K562 (cell line): ENCODE measurements around the gene RHOU. TPM values are rescaled to one million over a fixed set of nuclear protein-coding genes. Genes with fewer than 3 reads are reported as not detected.

Experiments used
- ATAC-seq: fragments of 200-7000 bp; cut with Tn5 transposase; 3 replicates; pipeline ENCODE4 v1.9.1; 2020; ENCODE audit warnings: moderate library complexity
- BruUV-seq: library from RNA; stranded (reverse); fragments of 400-500 nt; replicated peaks from 2 replicates; lab custom pipeline; 2021; lab: Mats Ljungman, UMichigan
- CTCF ChIA-PET: fragments of 300-600 bp; formaldehyde crosslinking; extraction: SDS; loops from one replicate; lab custom pipeline; 2021; ENCODE audit warnings: low intra/inter-chr PET ratio; lab: Yijun Ruan, JAX
- POLR2A ChIA-PET: fragments of 300-600, 350-650 bp; sonication (Branson Sonifier 250); formaldehyde crosslinking; extraction: SDS; loops from one replicate; lab custom pipeline; 2021; ENCODE audit warnings: antibody characterized with exemption, inconsistent platforms; lab: Yijun Ruan, JAX
- DNase-seq, 4 experiments: peaks; one replicate each; pipeline versions ENCODE4 v3.0.0 to v3.0.0-alpha.2; 2011 to 2018; ENCODE audit warnings: low spot score in 3 of 4, mixed read lengths in 3 of 4; ENCODE audit errors: extremely low read depth in 1 of 4
- FAIRE-seq: peaks from 2 replicates; lab custom pipeline; 2011; peaks lifted over from hg19 to GRCh38; lab: Jason Lieb, UNC
- H2AFZ ChIP-seq: 2 replicates; pipeline ENCODE4 v1.6.0; 2011; ENCODE audit warnings: low read depth, low read length, control low read depth, inconsistent platforms
- H3K27ac ChIP-seq: fragments of 200-600 bp; 3 replicates; pipeline ENCODE4 v1.8.0; 2011; ENCODE audit warnings: low read depth, mild to moderate bottlenecking, control low read depth, inconsistent platforms, low read length, moderate library complexity, mixed read lengths; ENCODE audit errors: extremely low read depth
- H3K27me3 ChIP-seq, 2 experiments: fragments of 300-600 bp in 1 of 2; 2 replicates in 1 of 2; 3 replicates in 1 of 2; pipeline versions ENCODE4 v1.6.0 to v1.8.0; 2011; ENCODE audit warnings: inconsistent platforms in 2 of 2, low read length in 2 of 2, mild to moderate bottlenecking in 1 of 2, mixed read lengths in 1 of 2, moderate library complexity in 1 of 2; ENCODE audit not compliant: control insufficient read depth in 2 of 2, insufficient read depth in 2 of 2
- H3K36me3 ChIP-seq: fragments of 300-600 bp; 3 replicates; pipeline ENCODE4 v1.8.0; 2011; ENCODE audit warnings: mild to moderate bottlenecking, low read length, inconsistent platforms; ENCODE audit not compliant: control insufficient read depth, insufficient read depth
- H3K4me1 ChIP-seq, 2 experiments: fragments of 200-600 bp in 1 of 2; replicated peaks in 1 of 2; 2 replicates in 1 of 2; 3 replicates in 1 of 2; pipeline versions ENCODE4 v1.5.1 to v1.8.0; 2011; ENCODE audit warnings: inconsistent platforms in 2 of 2, low read length in 2 of 2, mild to moderate bottlenecking in 1 of 2, mixed read lengths in 1 of 2, moderate library complexity in 1 of 2; ENCODE audit not compliant: control insufficient read depth in 2 of 2, insufficient read depth in 2 of 2
- H3K4me2 ChIP-seq: 2 replicates; pipeline ENCODE4 v1.6.1; 2011; ENCODE audit warnings: low read length, control low read depth, inconsistent platforms, mixed read lengths; ENCODE audit not compliant: insufficient read depth
- H3K4me3 ChIP-seq: fragments of 200-600 bp; sonication (generic), shearing (Covaris generic); 2 replicates; pipeline ENCODE4 v1.5.1; 2016; ENCODE audit warnings: control low read depth, inconsistent platforms
- H3K79me2 ChIP-seq: fragments of 200-600 bp; 3 replicates; pipeline ENCODE4 v1.8.0; 2011; ENCODE audit warnings: low read length, inconsistent platforms; ENCODE audit not compliant: control insufficient read depth, insufficient read depth
- H3K9ac ChIP-seq, 2 experiments: 2 replicates each; pipeline versions ENCODE4 v1.6.0 to v1.6.1; 2011; ENCODE audit warnings: low read depth in 2 of 2, low read length in 2 of 2, control low read depth in 1 of 2, inconsistent platforms in 1 of 2, mild to moderate bottlenecking in 1 of 2, mixed read lengths in 1 of 2; ENCODE audit not compliant: insufficient read depth in 1 of 2
- H3K9me1 ChIP-seq: one replicate; pipeline ENCODE4 v1.6.0; 2011; ENCODE audit warnings: inconsistent platforms, mild to moderate bottlenecking, low read length, moderate library complexity; ENCODE audit not compliant: control insufficient read depth, insufficient read depth
- H3K9me3 ChIP-seq: replicated peaks from 2 replicates; pipeline ENCODE4 v1.5.1; 2011; ENCODE audit warnings: low read depth, low read length, inconsistent platforms; ENCODE audit not compliant: control insufficient read depth, insufficient read depth
- H4K20me1 ChIP-seq: replicated peaks from 2 replicates; pipeline ENCODE4 v1.6.1; 2011; ENCODE audit warnings: low read length, inconsistent platforms, mixed read lengths; ENCODE audit not compliant: control insufficient read depth, insufficient read depth
- ATF6 ChIP-seq: sonication (generic); formaldehyde crosslinking; IDR thresholded peaks from 2 replicates; pipeline ENCODE4 v1.4.0; 2020; ENCODE audit warnings: mild to moderate bottlenecking, missing genetic modification reagents
- DLX4 ChIP-seq: fragments of 250-450 bp; sonication (Bioruptor Pico); IDR thresholded peaks from 2 replicates; pipeline ENCODE4 v1.6.1; 2021; ENCODE audit warnings: mild to moderate bottlenecking
- SMARCA5 ChIP-seq: fragments of 450-650 bp; IDR thresholded peaks from 2 replicates; pipeline ENCODE4 v1.6.1; 2016
- ZBTB8A ChIP-seq: fragments of 450-650 bp; IDR thresholded peaks from 2 replicates; pipeline ENCODE4 v1.6.1; 2018; ENCODE audit warnings: mild to moderate bottlenecking, moderate library complexity; ENCODE audit not compliant: partially characterized antibody
- ZNF778 ChIP-seq: fragments of 450-650 bp; formaldehyde crosslinking; IDR thresholded peaks from 2 replicates; pipeline ENCODE4 v1.4.0; 2020; ENCODE audit warnings: mild to moderate bottlenecking, moderate library complexity
- WGBS: fragments of 100-300 bp; shearing (Covaris generic); methylation state at CpG from one replicate; pipeline ENCODE4 v1.1.6; 2016; ENCODE audit warnings: low coverage, mixed read lengths; ENCODE audit not compliant: insufficient coverage; ENCODE audit errors: missing lambda C conversion rate; 5-methylcytosine and 5-hydroxymethylcytosine counted together
- in situ Hi-C: fragments of 300-500 bp; cut with MboI; formaldehyde crosslinking; loops from 4 replicates; pipeline ENCODE4 v1.15.0; 2018; ENCODE audit warnings: inconsistent platforms, mixed read lengths
- intact Hi-C: fragments of 100-400 bp; cut with micrococcal nuclease; formaldehyde crosslinking; loops from 2 replicates; pipeline ENCODE4 v1.14.2; 2022
- polyA plus RNA-seq, 8 experiments: library from polyadenylated mRNA; depleted of rRNA in 4 of 8; stranded (reverse) in 5 of 8; unstranded in 3 of 8; fragments of >200 nt; fragmentation: Nextera tagmentation in 2 of 8; fragmentation: Illumina TruSeq in 1 of 8; extraction: Ambion mirVana in 2 of 8; extraction: Trizol in 1 of 8; gene quantifications; 2 replicates each; pipeline versions ENCODE4 v1.2.1 to v1.2.3, GENCODE V29; 2011 to 2014; ENCODE audit warnings: inconsistent platforms in 1 of 8, missing spikeins in 1 of 8
- total RNA-seq, 7 experiments: library from RNA; depleted of rRNA in 6 of 7; stranded (reverse); fragments of >200 nt in 6 of 7; fragmentation: Illumina TruSeq in 2 of 7; extraction: Trizol in 2 of 7; gene quantifications; 2 replicates each; pipeline versions ENCODE4 v1.2.1 to v1.2.3, GENCODE V29; 2011 to 2021; ENCODE audit warnings: low replicate concordance in 1 of 7

Gene RHOU
- total and polyA plus RNA-seq, 9 of the 15 experiments (the other 6 are each of a cell fraction or from before 2014, with no cell fraction given), result 0.07 TPM; not detected in 8

GRCh38 chr1:228733576-228733975 is 1.7 kb upstream of the RHOU start:
- Histone ChIP-seq H3K36me3 (no peaks in the 10 kb centered on the region), H3K9me1 (no peaks in the 10 kb centered on the region), H3K4me3 (no peak overlapping the region), H3K9me3 (no peaks in the 10 kb centered on the region), H3K79me2 (no peaks in the 10 kb centered on the region), H3K27me3 (peaks cover 4 to 16% of the 10 kb centered on the region in 2 experiments; a peak in 4 of 5 replicates), H3K4me2 (no peak overlapping the region), H3K9ac (no peak overlapping the region), H2AFZ (no peak overlapping the region), H3K4me1 (peaks cover 0 to 3% of the 10 kb centered on the region in 2 experiments; a peak in 1 of 5 replicates), H4K20me1 (no peaks in the 10 kb centered on the region), H3K27ac (no peak overlapping the region)
- DNase-seq (no peak), ATAC-seq (no peak), FAIRE-seq (no peak)
- no TSS peak for BruUV-seq
- CTCF ChIA-PET, result no interaction called here
- intact Hi-C loops, result no loop called here
- in situ Hi-C loops, result no loop called here
- TF ChIP-seq ZBTB8A, result no peak
- no peak for TF ChIP-seq ATF6 (CRISPR knock-in tag)
- TF ChIP-seq ZNF778, result no peak
- TF ChIP-seq DLX4 (CRISPR knock-in tag), result no peak
- TF ChIP-seq SMARCA5, result no peak
- POLR2A ChIA-PET, result no interaction called here
- WGBS, result 0% methylated on average over 4 of the region's 4 CpGs
